Measurements from ENCODE around the gene ANKDD1B. TPM values are rescaled to one million over a fixed set of nuclear protein-coding genes. Genes with fewer than 3 reads are reported as not detected.

The ANKDD1B gene
- total and polyA plus RNA-seq, 2 of the 8 experiments (the other 6 are each of a cell fraction or from before 2014, with no cell fraction given) = 0.08 to 0.22 TPM

DNA sequence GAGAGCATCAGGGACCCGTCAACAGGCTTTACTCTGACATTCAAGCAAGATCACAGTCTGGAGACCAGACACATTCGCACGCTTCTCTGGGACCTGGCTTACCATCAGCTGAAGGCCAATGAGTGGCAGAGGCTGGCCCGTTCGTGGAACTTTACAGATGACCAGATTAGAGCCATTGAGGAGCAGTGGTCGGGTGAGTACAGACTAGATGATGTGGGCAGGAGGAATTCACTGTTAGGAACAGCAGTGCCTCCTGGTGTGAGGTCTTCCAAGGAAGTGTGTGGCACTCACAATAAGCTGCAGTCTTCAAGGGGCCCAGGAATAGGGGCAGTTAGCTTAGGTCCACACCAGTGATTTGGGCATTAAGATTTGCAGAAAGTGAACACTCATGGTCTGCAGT is 55.5 kb downstream of the ANKDD1B start:
- Histone ChIP-seq H3K27ac (ENCODE audit: low read depth, low read length) (no peak overlapping the region), H3K9me3 (ENCODE audit: insufficient read depth in 2 of 2, low read depth in 1 of 2, low read length in 1 of 2) (no peaks in the 10 kb centered on the region), H3K4me2 (ENCODE audit: insufficient read depth in 1 of 2, low read depth in 2 of 2, low read length in 2 of 2) (no peak overlapping the region), H3K79me1 (ENCODE audit: low read depth, low read length) (no peaks in the 10 kb centered on the region), H2BK20ac (ENCODE audit: low read length) (no peak overlapping the region), H2BK15ac (ENCODE audit: low read length) (no peak overlapping the region), H4K91ac (replicated peaks; ENCODE audit: insufficient read length, low read length) (no peak overlapping the region), H3K4me1 (replicated peaks in 1 of 4; ENCODE audit: control insufficient read depth in 3 of 4, insufficient read depth in 4 of 4, low read length in 3 of 4) (peaks cover 0 to 7% (median 0%) of the 10 kb centered on the region in 4 experiments; a peak in 2 of 7 replicates), H2BK120ac (replicated peaks; ENCODE audit: low read depth, low read length) (no peak overlapping the region), H3K18ac (ENCODE audit: extremely low read depth, low read length) (no peak overlapping the region), H2AFZ (ENCODE audit: low read length) (no peak overlapping the region), H4K20me1 (replicated peaks in 1 of 2; ENCODE audit: control insufficient read depth in 1 of 2, insufficient read depth in 2 of 2, low read length in 2 of 2) (no peaks in the 10 kb centered on the region), H3K4ac (replicated peaks; ENCODE audit: insufficient read length, low read depth, low read length) (no peak overlapping the region), H3K79me2 (ENCODE audit: control insufficient read depth in 1 of 2, insufficient read depth in 2 of 2, low read length in 2 of 2) (no peaks in the 10 kb centered on the region), H3K4me3 (ENCODE audit: extremely low read depth in 1 of 4, insufficient read depth in 2 of 4, low read depth in 3 of 4, low read length in 4 of 4) (no peak overlapping the region), H3K27me3 (replicated peaks in 1 of 4; ENCODE audit: control insufficient read depth in 3 of 4, extremely low read depth in 1 of 4, insufficient read depth in 3 of 4, low read length in 3 of 4) (no peaks in the 10 kb centered on the region), H3K9ac (replicated peaks in 1 of 4; ENCODE audit: extremely low read depth in 1 of 4, low read depth in 3 of 4, low read length in 3 of 4) (no peak overlapping the region), H4K5ac (ENCODE audit: insufficient read length, low read depth, low read length) (no peak overlapping the region), H2BK5ac (ENCODE audit: low read depth, low read length) (no peak overlapping the region), H2BK12ac (ENCODE audit: low read depth, low read length) (no peak overlapping the region), H4K8ac (ENCODE audit: extremely low read depth, insufficient read depth, low read length) (no peak overlapping the region), H3K36me3 (ENCODE audit: control insufficient read depth in 2 of 4, insufficient read depth in 4 of 4, low read length in 3 of 4) (no peaks in the 10 kb centered on the region), H3K56ac (replicated peaks; ENCODE audit: insufficient read length, low read depth, low read length) (no peak overlapping the region), H3K14ac (ENCODE audit: insufficient read length) (no peak overlapping the region), H2AK5ac (ENCODE audit: low read depth, low read length) (no peak overlapping the region), H3K23me2 (ENCODE audit: low read depth, low read length) (no peaks in the 10 kb centered on the region), H3K23ac (ENCODE audit: insufficient read length) (no peak overlapping the region)
- ChIA-PET POLR2A (ENCODE audit: partially characterized antibody) (no interaction called here), CTCF (ENCODE audit: partially characterized antibody) (interaction anchor here (0.6 to 5.2 kb wide), 10 partner anchors 12 to 519 kb away, joined by 3 to 33 read pairs (median 4); no protein-coding TSS in a partner anchor)
- WGBS, 2 experiments (ENCODE audit: extremely low coverage in 1 of 2, insufficient coverage in 1 of 2, insufficient read length in 1 of 2, insufficient replicate concordance in 2 of 2, low coverage in 1 of 2, low lambda C conversion rate in 2 of 2, missing lambda C conversion rate in 1 of 2) = 89% methylated on average over 6 of the region's 6 CpGs; no CpG with 5 or more reads in 1 of the 2 experiments
- FAIRE-seq = no peak
- no peak for DNase-seq (ENCODE audit: low read depth in 1 of 2, low spot score in 2 of 2)
- TF ChIP-seq SUZ12 (IDR thresholded peaks at IDR 0.05; ENCODE audit: low read length) = no peak

Data from H1 (cell line).